ENCODE data around the gene CTDSP2.

The CTDSP2 gene

GRCh38 chr12:57830393-57830792, 16.1 kb downstream of the CTDSP2 start:
- Histone ChIP-seq H3K27me3 (ENCODE audit: insufficient read depth, low read depth, severe bottlenecking) (no peaks in the 10 kb centered on the region), H3K27ac (no peak overlapping the region), H3K9me3 (ENCODE audit: severe bottlenecking) (no peaks in the 10 kb centered on the region), H3K36me3 (peaks cover 48% of the 10 kb centered on the region), H3K4me3 (ENCODE audit: low read depth, low read length) (no peak overlapping the region)
- DNase-seq, result no peak
- TF ChIP-seq CTCF (IDR thresholded peaks at IDR 0.05; ENCODE audit: low read depth, low read length), result no peak

- Histone ChIP-seq H3K27me3 (ENCODE audit: insufficient read depth, low read depth, severe bottlenecking) (no peaks in the 10 kb centered on the region), H3K27ac (no peak overlapping the region), H3K36me3 (peaks cover 60% of the 10 kb centered on the region)
Observed at GRCh38 chr12:57829025-57829777, 17.3 kb downstream of the CTDSP2 start.

GRCh38 chr12:57826966-57827365, 19.6 kb downstream of the CTDSP2 start:
- no peak for DNase-seq
- Histone ChIP-seq H3K36me3 (peaks cover 74% of the 10 kb centered on the region), H3K27me3 (ENCODE audit: insufficient read depth, low read depth, severe bottlenecking) (no peaks in the 10 kb centered on the region), H3K27ac (no peak overlapping the region), H3K4me3 (ENCODE audit: low read depth, low read length) (no peak overlapping the region), H3K9me3 (ENCODE audit: severe bottlenecking) (no peaks in the 10 kb centered on the region)
- no peak for TF ChIP-seq CTCF (IDR thresholded peaks at IDR 0.05; ENCODE audit: low read depth, low read length)

More at GRCh38 chr12:57829025-57829777, 17.3 kb downstream of the CTDSP2 start:
- no peak for DNase-seq
- no peak overlapping the region for H3K4me3 ChIP-seq (ENCODE audit: low read depth, low read length)
- no peaks in the 10 kb centered on the region for H3K9me3 ChIP-seq (ENCODE audit: severe bottlenecking)
- no peak for TF ChIP-seq CTCF (IDR thresholded peaks at IDR 0.05; ENCODE audit: low read depth, low read length)

- H3K27me3 ChIP-seq (ENCODE audit: insufficient read depth, low read depth, severe bottlenecking), result no peaks in the 10 kb centered on the region
- H3K36me3 ChIP-seq, result peaks cover 69% of the 10 kb centered on the region
- DNase-seq, result no peak
- no peaks in the 10 kb centered on the region for H3K9me3 ChIP-seq (ENCODE audit: severe bottlenecking)
- TF ChIP-seq CTCF (IDR thresholded peaks at IDR 0.05; ENCODE audit: low read depth, low read length), result no peak
- H3K27ac ChIP-seq, result no peak overlapping the region
- H3K4me3 ChIP-seq (ENCODE audit: low read depth, low read length), result no peak overlapping the region
Observed at GRCh38 chr12:57826400-57826799, 20.1 kb downstream of the CTDSP2 start.

GRCh38 chr12:57825451-57825850, 21.1 kb downstream of the CTDSP2 start:
- no peak overlapping the region for H3K27ac ChIP-seq
- no peak for TF ChIP-seq CTCF (IDR thresholded peaks at IDR 0.05; ENCODE audit: low read depth, low read length)
- no peaks in the 10 kb centered on the region for H3K27me3 ChIP-seq (ENCODE audit: insufficient read depth, low read depth, severe bottlenecking)
- DNase-seq, result no peak
- peaks cover 69% of the 10 kb centered on the region for H3K36me3 ChIP-seq
- no peaks in the 10 kb centered on the region for H3K9me3 ChIP-seq (ENCODE audit: severe bottlenecking)
- H3K4me3 ChIP-seq (ENCODE audit: low read depth, low read length), result no peak overlapping the region
